HCT116 (cell line): ENCODE data around the gene USP47. TPM values are rescaled to one million over a fixed set of nuclear protein-coding genes. Genes with fewer than 3 reads are reported as not detected.

ENCODE experiments used
- ATAC-seq: fragments of 200-7000 bp; cut with Tn5 transposase; 2 replicates; pipeline ENCODE4 v1.9.1; 2020; ENCODE audit warnings: mild to moderate bottlenecking, moderate library complexity
- BruUV-seq: library from RNA; stranded (reverse); fragments of 400-500 nt; replicated peaks from 2 replicates; lab custom pipeline; 2021; lab: Mats Ljungman, UMichigan
- CTCF ChIA-PET: fragments of 300-600 bp; sonication (Branson Sonifier 250); formaldehyde crosslinking; loops from one replicate; lab custom pipeline; 2021; ENCODE audit warnings: antibody characterized with exemption; lab: Charles Lee
- POLR2A ChIA-PET: fragments of 300-600, 350-600 bp; sonication (Branson Sonifier 250); formaldehyde crosslinking; loops from one replicate; lab custom pipeline; 2021; ENCODE audit warnings: antibody characterized with exemption; lab: Charles Lee
- RAD21 ChIA-PET, 2 experiments: fragments of 300-600 bp; sonication (Branson Sonifier 250); formaldehyde crosslinking; loops; one replicate each; lab custom pipeline; 2023; ENCODE audit warnings: low total read pairs in 2 of 2; ENCODE audit not compliant: uncharacterized antibody in 2 of 2, unreplicated experiment in 2 of 2, low non-redundant PET in 1 of 2; lab: Charles Lee
- DNase-seq: peaks from one replicate; pipeline ENCODE4 v3.0.0-alpha.2; 2010; ENCODE audit warnings: low read depth, low spot score
- H2AFZ ChIP-seq: fragments of 200-600 bp; shearing (Covaris generic), sonication (generic); 2 replicates; pipeline ENCODE4 v1.6.1; 2017; ENCODE audit warnings: low read depth, mixed run types, mixed read lengths, antibody characterized with exemption, low read length; ENCODE audit not compliant: poor library complexity, severe bottlenecking
- H3K27ac ChIP-seq: 2 replicates; pipeline ENCODE4 v1.5.1; 2012; ENCODE audit warnings: low read depth, low read length
- H3K27me3 ChIP-seq: fragments of 200-600 bp; sonication (generic); 2 replicates; pipeline ENCODE4 v1.6.1; 2016; ENCODE audit warnings: mixed run types, low read length, mixed read lengths; ENCODE audit not compliant: insufficient read depth
- H3K36me3 ChIP-seq, 2 experiments: fragments of 200-500 bp in 1 of 2; fragments of 200-600 bp in 1 of 2; sonication (Bioruptor generic) in 1 of 2; sonication (generic) in 1 of 2; 2 replicates each; pipeline versions ENCODE4 v1.5.1 to v1.6.1; 2014 to 2016; ENCODE audit warnings: low read length in 2 of 2, inconsistent platforms in 1 of 2, mixed read lengths in 1 of 2, mixed run types in 1 of 2; ENCODE audit not compliant: insufficient read depth in 2 of 2, control insufficient read depth in 1 of 2
- H3K4me1 ChIP-seq, 2 experiments: fragments of 200-600 bp in 1 of 2; sonication (generic) in 1 of 2; 2 replicates each; pipeline versions ENCODE4 v1.5.1 to v1.6.1; 2012 to 2017; ENCODE audit warnings: low read length in 2 of 2, inconsistent platforms in 1 of 2, mild to moderate bottlenecking in 1 of 2, mixed read lengths in 1 of 2, mixed run types in 1 of 2, moderate library complexity in 1 of 2; ENCODE audit not compliant: insufficient read depth in 2 of 2, control insufficient read depth in 1 of 2
- H3K4me2 ChIP-seq: fragments of 200-600 bp; sonication (generic); 2 replicates; pipeline ENCODE4 v1.6.1; 2017; ENCODE audit warnings: mixed run types, low read length, mixed read lengths
- H3K4me3 ChIP-seq, 2 experiments: fragments of 200-600 bp in 1 of 2; sonication (generic) in 1 of 2; replicated peaks in 1 of 2; 2 replicates each; pipeline ENCODE4 v1.5.1; 2011 to 2016; ENCODE audit warnings: low read length in 2 of 2, control low read depth in 1 of 2, low read depth in 1 of 2, mild to moderate bottlenecking in 1 of 2, mixed read lengths in 1 of 2, mixed run types in 1 of 2
- H3K79me2 ChIP-seq: fragments of 200-600 bp; sonication (generic); 2 replicates; pipeline ENCODE4 v1.6.1; 2017; ENCODE audit warnings: mild to moderate bottlenecking, mixed run types, low read length, moderate library complexity, mixed read lengths; ENCODE audit not compliant: insufficient read depth
- H3K9ac ChIP-seq: fragments of 200-600 bp; sonication (generic); 2 replicates; pipeline ENCODE4 v1.6.1; 2016; ENCODE audit warnings: low read length, mixed read lengths
- H3K9me2 ChIP-seq: fragments of 200-600 bp; sonication (generic), shearing (Covaris generic); 2 replicates; pipeline ENCODE4 v1.6.1; 2017; ENCODE audit warnings: mixed run types, mild to moderate bottlenecking, moderate library complexity; ENCODE audit not compliant: insufficient read depth
- H3K9me3 ChIP-seq, 2 experiments: fragments of 200-500 bp in 1 of 2; fragments of 200-600 bp in 1 of 2; sonication (Bioruptor generic) in 1 of 2; sonication (generic) in 1 of 2; 2 replicates each; pipeline ENCODE4 v1.6.1; 2014 to 2017; ENCODE audit warnings: low read length in 2 of 2, mixed read lengths in 2 of 2, inconsistent platforms in 1 of 2, low read depth in 1 of 2, mild to moderate bottlenecking in 1 of 2, mixed run types in 1 of 2, moderate library complexity in 1 of 2; ENCODE audit not compliant: control insufficient read depth in 1 of 2, insufficient read depth in 1 of 2
- H4K20me1 ChIP-seq: fragments of 200-600 bp; sonication (generic), shearing (Covaris generic); 2 replicates; pipeline ENCODE4 v1.6.1; 2017; ENCODE audit warnings: mixed run types, mild to moderate bottlenecking, moderate library complexity; ENCODE audit not compliant: insufficient read depth
- ATF3 ChIP-seq: IDR thresholded peaks from 2 replicates; pipeline ENCODE4 v1.6.1; 2012
- CBX3 ChIP-seq: IDR thresholded peaks from 2 replicates; pipeline ENCODE4 v1.6.1; 2012; ENCODE audit warnings: low read depth
- CEBPB ChIP-seq: IDR thresholded peaks from 2 replicates; pipeline ENCODE4 v1.6.1; 2012; ENCODE audit warnings: low read depth
- CTCF ChIP-seq, 3 experiments: fragments of 200-600 bp in 1 of 3; sonication (generic) in 1 of 3; IDR thresholded peaks in 2 of 3; conservative IDR thresholded peaks in 1 of 3; 2 replicates each; pipeline ENCODE4 v1.5.1; 2012 to 2017; ENCODE audit warnings: low read depth in 2 of 3, low read length in 2 of 3, antibody characterized with exemption in 1 of 3, borderline replicate concordance in 1 of 3, control low read depth in 1 of 3, mild to moderate bottlenecking in 1 of 3, mixed read lengths in 1 of 3, mixed run types in 1 of 3, moderate library complexity in 1 of 3; ENCODE audit not compliant: insufficient read depth in 1 of 3
- ELF1 ChIP-seq: IDR thresholded peaks from 2 replicates; pipeline ENCODE4 v1.6.1; 2012; ENCODE audit warnings: low read depth, borderline replicate concordance
- EZH2 ChIP-seq: fragments of 200-600 bp; sonication (generic); IDR thresholded peaks from 2 replicates; pipeline ENCODE4 v1.6.1; 2017; ENCODE audit warnings: antibody characterized with exemption, mixed run types
- EZH2phosphoT487 ChIP-seq: fragments of 200-600 bp; IDR thresholded peaks from 2 replicates; pipeline ENCODE4 v1.6.1; 2018; ENCODE audit warnings: antibody characterized with exemption, borderline replicate concordance
- FOSL1 ChIP-seq: IDR thresholded peaks from 2 replicates; pipeline ENCODE4 v1.6.1; 2012; ENCODE audit warnings: low read depth
- JUND ChIP-seq: IDR thresholded peaks from 2 replicates; pipeline ENCODE4 v1.6.1; 2012
- POLR2AphosphoS5 ChIP-seq: IDR thresholded peaks from 2 replicates; pipeline ENCODE4 v1.6.1; 2011; ENCODE audit warnings: mild to moderate bottlenecking, low read depth, low read length, moderate library complexity
- RAD21 ChIP-seq: IDR thresholded peaks from 2 replicates; pipeline ENCODE4 v1.6.1; 2012; ENCODE audit warnings: low read depth, mild to moderate bottlenecking
- SIN3A ChIP-seq: IDR thresholded peaks from 2 replicates; pipeline ENCODE4 v1.6.1; 2012; ENCODE audit warnings: low read depth
- SP1 ChIP-seq: IDR thresholded peaks from 2 replicates; pipeline ENCODE4 v1.6.1; 2012; ENCODE audit warnings: low read depth
- TCF7L2 ChIP-seq: IDR thresholded peaks from 2 replicates; pipeline ENCODE4 v1.7.0; 2011; ENCODE audit warnings: borderline replicate concordance, inconsistent platforms; ENCODE audit not compliant: insufficient read depth, insufficient read length; ENCODE audit errors: extremely low read depth
- ZBTB33 ChIP-seq: IDR thresholded peaks from 2 replicates; pipeline ENCODE4 v1.6.1; 2011; ENCODE audit warnings: mild to moderate bottlenecking, low read length, moderate library complexity; ENCODE audit not compliant: insufficient replicate concordance; ENCODE audit errors: extremely low read depth
- intact Hi-C: fragments of 100-400 bp; cut with micrococcal nuclease; formaldehyde crosslinking; loops from 2 replicates; pipeline ENCODE4 v1.10.0; 2022
- total RNA-seq: library from RNA; stranded (reverse); gene quantifications from one replicate; pipeline ENCODE4 v1.2.1, GENCODE V29; 2021; ENCODE audit not compliant: unreplicated experiment

USP47 gene
- total RNA-seq, 1 experiment from 2014 or later = 18.9 TPM

DNA sequence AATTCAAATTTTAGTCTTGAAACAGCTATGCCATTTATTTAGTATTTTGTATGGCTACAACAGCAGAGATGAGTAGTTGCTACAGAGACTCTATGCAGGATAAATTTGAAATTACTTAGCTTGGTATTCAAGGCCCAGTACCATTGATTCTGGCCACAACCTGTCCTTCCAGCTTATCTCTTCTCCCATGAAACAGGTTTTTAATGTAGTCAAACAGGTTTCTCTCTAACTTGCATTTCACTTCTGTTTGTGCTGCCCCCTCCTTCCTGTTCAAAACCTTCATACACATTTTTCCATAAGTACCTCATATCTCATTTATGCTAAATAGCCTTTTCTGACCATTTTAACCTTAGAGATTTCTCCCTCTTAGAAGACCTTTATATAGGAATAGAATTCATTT is 3.3 kb downstream of the USP47 start (continued):
- TF ChIP-seq SP1 = peak; percentile 72

DNA sequence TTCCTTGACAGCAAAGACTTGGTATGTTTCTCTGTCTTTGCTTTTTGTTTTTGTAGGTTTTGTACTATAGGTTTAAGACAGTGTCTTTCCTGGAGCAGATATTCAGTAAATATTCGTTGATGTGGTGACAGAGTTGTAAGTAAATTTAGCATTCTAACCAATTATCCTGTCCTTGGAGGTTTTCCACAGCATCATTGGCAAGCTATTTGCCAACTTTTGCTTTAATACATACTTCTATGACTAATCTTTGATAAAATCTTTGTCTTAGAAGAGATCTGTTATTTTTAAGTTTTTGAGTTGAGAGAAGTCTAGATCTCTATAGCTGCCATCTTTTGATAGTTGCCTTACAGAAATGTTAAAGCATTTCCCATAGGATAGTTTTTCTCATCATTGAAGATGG is 3.8 kb downstream of the USP47 start:
- intact Hi-C loops = no loop called here
- H3K27me3 ChIP-seq = no peaks in the 10 kb centered on the region
- ChIA-PET RAD21 (interaction anchor here in 1 of 2 experiments (0.9 kb wide), 1 partner anchor 31 kb away, joined by 3 read pairs; no protein-coding TSS in a partner anchor), CTCF (interaction anchor here (1.0 to 1.2 kb wide), 2 partner anchors 46 to 199 kb away, joined by 3 read pairs; no protein-coding TSS in a partner anchor), POLR2A (no interaction called here)
- TF ChIP-seq FOSL1 (no peak), CTCF (IDR thresholded peaks at IDR 0.05 in 2 of 3, conservative IDR thresholded peaks at IDR 0.05 in 1 of 3; ENCODE audit: borderline replicate concordance in 1 of 3, insufficient read depth in 1 of 3, low read depth in 2 of 3, low read length in 2 of 3) (no peak), CBX3 (no peak), EZH2phosphoT487 (no peak)
- no peak overlapping the region for H3K9ac ChIP-seq
- H3K27ac ChIP-seq = no peak overlapping the region
- peak overlapping the region in 1 of 2 experiments; percentile 24; a peak in 1 of 4 replicates for H3K4me3 ChIP-seq
- peaks cover 87% of the 10 kb centered on the region for H3K79me2 ChIP-seq
- BruUV-seq = no TSS peak
- no peaks in the 10 kb centered on the region for H3K36me3 ChIP-seq
- H3K9me2 ChIP-seq = no peaks in the 10 kb centered on the region
- peaks cover 13% of the 10 kb centered on the region; the same call in 1 of the 2 replicates for H4K20me1 ChIP-seq
- H2AFZ ChIP-seq = no peak overlapping the region
- peaks cover 31 to 48% of the 10 kb centered on the region in 2 experiments for H3K4me1 ChIP-seq
- no peaks in the 10 kb centered on the region for H3K9me3 ChIP-seq
- no peak for DNase-seq
- no peak for ATAC-seq
- peak overlapping the region; percentile 89 for H3K4me2 ChIP-seq

DNA sequence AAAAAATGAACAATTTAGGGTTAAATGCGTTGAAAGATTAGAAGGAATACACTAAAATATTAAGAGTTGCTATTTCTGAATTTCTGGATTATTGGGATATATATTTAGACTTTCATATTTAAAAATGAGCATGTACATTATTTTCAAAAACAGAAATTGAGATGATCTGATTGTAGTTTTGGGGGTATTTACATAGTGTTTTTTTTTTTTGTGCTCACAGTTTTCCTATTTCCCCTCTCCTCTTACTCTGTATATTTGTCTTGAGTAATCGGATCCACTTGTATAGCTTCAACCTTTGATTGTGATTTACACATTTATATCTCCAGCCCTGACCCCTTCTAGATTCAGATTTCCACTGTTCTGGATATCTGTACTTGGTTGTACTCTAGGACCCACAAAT is 5.3 kb downstream of the USP47 start:
- no peak overlapping the region for H3K9ac ChIP-seq
- intact Hi-C loops = no loop called here
- no peak overlapping the region for H2AFZ ChIP-seq
- no peak overlapping the region for H3K27ac ChIP-seq
- ChIA-PET RAD21 (no interaction called here), POLR2A (interaction anchor here (1.1 kb wide), 1 partner anchor 36 kb away, joined by 3 read pairs; no protein-coding TSS in a partner anchor), CTCF (no interaction called here)
- peaks cover 27 to 43% of the 10 kb centered on the region in 2 experiments for H3K4me1 ChIP-seq
- DNase-seq (no peak), ATAC-seq (no peak)
- H4K20me1 ChIP-seq = peaks cover 13% of the 10 kb centered on the region; the same call in 1 of the 2 replicates
- H3K36me3 ChIP-seq = no peaks in the 10 kb centered on the region
- peaks cover 100% of the 10 kb centered on the region for H3K79me2 ChIP-seq
- no peak overlapping the region for H3K4me3 ChIP-seq
- no peak overlapping the region for H3K4me2 ChIP-seq
- no peaks in the 10 kb centered on the region for H3K9me3 ChIP-seq
- no peaks in the 10 kb centered on the region for H3K27me3 ChIP-seq
- BruUV-seq = no TSS peak
- H3K9me2 ChIP-seq = no peaks in the 10 kb centered on the region
- TF ChIP-seq CBX3 (no peak), TCF7L2 (no peak), JUND (no peak), ELF1 (no peak), CEBPB (no peak), EZH2phosphoT487 (no peak), RAD21 (no peak), EZH2 (no peak), SIN3A (no peak), POLR2AphosphoS5 (no peak), ZBTB33 (no peak), ATF3 (no peak)
